WTC11 (cell line): Measurements from ENCODE around the gene SKAP2. TPM values are rescaled to one million over a fixed set of nuclear protein-coding genes. Genes with fewer than 3 reads are reported as not detected.

ENCODE experiments used
- ATAC-seq: fragments of 200-7000 bp; cut with Tn5 transposase; 2 replicates; pipeline ENCODE4 v1.10.0; 2021; ENCODE audit warnings: mild to moderate bottlenecking, moderate library complexity
- CTCF ChIA-PET: fragments of 300-600 bp; sonication (Branson Sonifier 250); formaldehyde crosslinking; loops from one replicate; lab custom pipeline; 2021; ENCODE audit warnings: antibody characterized with exemption; lab: Charles Lee
- POLR2A ChIA-PET: fragments of 350-600 bp; sonication (Branson Sonifier 250); formaldehyde crosslinking; loops from one replicate; lab custom pipeline; 2021; ENCODE audit warnings: antibody characterized with exemption; lab: Charles Lee
- DNase-seq: peaks from one replicate; pipeline ENCODE4 v3.0.0; 2021; ENCODE audit warnings: low spot score
- H3K27ac Mint-ChIP-seq: 2 replicates; pipeline ENCODE4 v1.8.0; 2021; ENCODE audit warnings: mixed read lengths
- H3K27me3 Mint-ChIP-seq: 2 replicates; pipeline ENCODE4 v1.8.0; 2021; ENCODE audit warnings: low read depth, mild to moderate bottlenecking, moderate library complexity, mixed read lengths
- H3K36me3 Mint-ChIP-seq: 2 replicates; pipeline ENCODE4 v1.8.0; 2021; ENCODE audit warnings: mixed read lengths
- H3K4me1 Mint-ChIP-seq: 2 replicates; pipeline ENCODE4 v1.8.0; 2022; ENCODE audit warnings: mixed read lengths
- H3K4me3 Mint-ChIP-seq: 2 replicates; pipeline ENCODE4 v1.8.0; 2021; ENCODE audit warnings: mild to moderate bottlenecking, moderate library complexity, mixed read lengths
- H3K9me3 Mint-ChIP-seq: 2 replicates; pipeline ENCODE4 v1.8.0; 2021; ENCODE audit warnings: mixed read lengths
- AFF4 ChIP-seq: sonication (generic); formaldehyde crosslinking; IDR thresholded peaks from 2 replicates; pipeline ENCODE4 v1.8.1; 2023; ENCODE audit warnings: mild to moderate bottlenecking, missing genetic modification reagents, borderline replicate concordance
- AR ChIP-seq: fragments of 250-450 bp; sonication (Bioruptor Pico); IDR thresholded peaks from 2 replicates; pipeline ENCODE4 v1.9.0; 2021; ENCODE audit warnings: mild to moderate bottlenecking
- ARID4B ChIP-seq: sonication (generic); formaldehyde crosslinking; IDR thresholded peaks from 2 replicates; pipeline ENCODE4 v1.8.0; 2023; ENCODE audit warnings: missing genetic modification reagents, mild to moderate bottlenecking, borderline replicate concordance
- CREB1 ChIP-seq: sonication (generic); formaldehyde crosslinking; IDR thresholded peaks from 2 replicates; pipeline ENCODE4 v1.8.0; 2023; ENCODE audit warnings: mild to moderate bottlenecking, missing genetic modification reagents
- E2F5 ChIP-seq: sonication (generic); formaldehyde crosslinking; IDR thresholded peaks from 2 replicates; pipeline ENCODE4 v1.8.1; 2022; ENCODE audit warnings: mild to moderate bottlenecking, moderate library complexity, missing genetic modification reagents
- EMX1 ChIP-seq: fragments of 250-450 bp; sonication (Bioruptor Pico); IDR thresholded peaks from 2 replicates; pipeline ENCODE4 v1.8.0; 2021; ENCODE audit warnings: mild to moderate bottlenecking
- FOXJ3 ChIP-seq: sonication (generic); formaldehyde crosslinking; IDR thresholded peaks from 2 replicates; pipeline ENCODE4 v1.9.0; 2021; ENCODE audit warnings: missing genetic modification reagents, mild to moderate bottlenecking, borderline replicate concordance
- FOXP1 ChIP-seq: sonication (generic); formaldehyde crosslinking; IDR thresholded peaks from 2 replicates; pipeline ENCODE4 v1.8.0; 2022; ENCODE audit warnings: missing genetic modification reagents, mild to moderate bottlenecking, moderate library complexity, borderline replicate concordance
- JAZF1 ChIP-seq: fragments of 250-450 bp; sonication (Bioruptor Pico); IDR thresholded peaks from 2 replicates; pipeline ENCODE4 v1.9.0; 2021; ENCODE audit warnings: moderate library complexity, mild to moderate bottlenecking, inconsistent platforms
- MXD4 ChIP-seq: fragments of 250-450 bp; sonication (Bioruptor Pico); IDR thresholded peaks from 2 replicates; pipeline ENCODE4 v1.8.0; 2021; ENCODE audit warnings: mild to moderate bottlenecking, moderate library complexity, borderline replicate concordance
- PRRX2 ChIP-seq: fragments of 250-450 bp; sonication (Bioruptor Pico); IDR thresholded peaks from 2 replicates; pipeline ENCODE4 v1.8.0; 2021; ENCODE audit warnings: mild to moderate bottlenecking
- RELA ChIP-seq: sonication (generic); formaldehyde crosslinking; IDR thresholded peaks from 2 replicates; pipeline ENCODE4 v1.8.1; 2022; ENCODE audit warnings: missing genetic modification reagents, mild to moderate bottlenecking, borderline replicate concordance
- ZBTB43 ChIP-seq: sonication (generic); formaldehyde crosslinking; IDR thresholded peaks from 2 replicates; pipeline ENCODE4 v1.8.1; 2023; ENCODE audit warnings: mild to moderate bottlenecking, missing genetic modification reagents
- ZMAT4 ChIP-seq: fragments of 250-450 bp; sonication (Bioruptor Pico); IDR thresholded peaks from 2 replicates; pipeline ENCODE4 v1.9.0; 2021; ENCODE audit warnings: mild to moderate bottlenecking
- ZNF121 ChIP-seq: sonication (generic); formaldehyde crosslinking; IDR thresholded peaks from 2 replicates; pipeline ENCODE4 v1.8.0; 2023; ENCODE audit warnings: missing genetic modification reagents
- ZNF232 ChIP-seq: sonication (generic); formaldehyde crosslinking; IDR thresholded peaks from 2 replicates; pipeline ENCODE4 v1.8.0; 2022; ENCODE audit warnings: mild to moderate bottlenecking, missing genetic modification reagents
- ZNF317 ChIP-seq: sonication (generic); formaldehyde crosslinking; IDR thresholded peaks from 2 replicates; pipeline ENCODE4 v1.8.1; 2023; ENCODE audit warnings: low read depth, mild to moderate bottlenecking, moderate library complexity, missing genetic modification reagents, borderline replicate concordance
- ZNF512 ChIP-seq: sonication (generic); formaldehyde crosslinking; IDR thresholded peaks from 2 replicates; pipeline ENCODE4 v1.8.1; 2022; ENCODE audit warnings: missing genetic modification reagents, borderline replicate concordance
- total RNA-seq: library from RNA; stranded (reverse); gene quantifications from 3 replicates; pipeline ENCODE4 v1.2.3, GENCODE V29; 2021

Gene SKAP2
- total RNA-seq, 1 experiment from 2014 or later = 2.5 TPM

- ATAC-seq = no peak
- Mint-ChIP-seq H3K36me3 (no peaks in the 10 kb centered on the region), H3K4me1 (peaks cover 28% of the 10 kb centered on the region), H3K27ac (no peak overlapping the region), H3K4me3 (no peak overlapping the region), H3K27me3 (peaks cover 67% of the 10 kb centered on the region), H3K9me3 (no peaks in the 10 kb centered on the region)
- CTCF ChIA-PET = interaction anchor here (1.0 to 1.4 kb wide), 2 partner anchors 8 to 11 kb away, joined by 3 to 4 read pairs; no protein-coding TSS in a partner anchor
- no peak for DNase-seq
- POLR2A ChIA-PET = no interaction called here
- TF ChIP-seq ZBTB43 (CRISPR knock-in tag) = no peak
- TF ChIP-seq AFF4 (CRISPR knock-in tag) = no peak
- TF ChIP-seq ZNF512 = no peak
- no peak for TF ChIP-seq ZNF317 (CRISPR knock-in tag)
- TF ChIP-seq AR (CRISPR knock-in tag) = no peak
- TF ChIP-seq RELA (CRISPR knock-in tag) = no peak
- TF ChIP-seq ZNF232 (CRISPR knock-in tag) = no peak
- no peak for TF ChIP-seq FOXJ3 (CRISPR knock-in tag)
- no peak for TF ChIP-seq PRRX2
- no peak for TF ChIP-seq CREB1 (CRISPR knock-in tag)
- no peak for TF ChIP-seq EMX1 (CRISPR knock-in tag)
- TF ChIP-seq MXD4 (CRISPR knock-in tag) = no peak
- TF ChIP-seq ARID4B (CRISPR knock-in tag) = no peak
- no peak for TF ChIP-seq JAZF1 (CRISPR knock-in tag)
- no peak for TF ChIP-seq FOXP1 (CRISPR knock-in tag)
- no peak for TF ChIP-seq ZNF121
- TF ChIP-seq ZMAT4 (CRISPR knock-in tag) = no peak
- TF ChIP-seq E2F5 (CRISPR knock-in tag) = no peak
These were observed 9.2 kb downstream of the SKAP2 start for GRCh38 chr7:26854876-26855855.
